ENCODE results near the gene TBCK. TPM values are rescaled to one million over a fixed set of nuclear protein-coding genes. Genes with fewer than 3 reads are reported as not detected.

Gene TBCK
- polyA plus RNA-seq, 1 experiment: 48.4 TPM

DNA sequence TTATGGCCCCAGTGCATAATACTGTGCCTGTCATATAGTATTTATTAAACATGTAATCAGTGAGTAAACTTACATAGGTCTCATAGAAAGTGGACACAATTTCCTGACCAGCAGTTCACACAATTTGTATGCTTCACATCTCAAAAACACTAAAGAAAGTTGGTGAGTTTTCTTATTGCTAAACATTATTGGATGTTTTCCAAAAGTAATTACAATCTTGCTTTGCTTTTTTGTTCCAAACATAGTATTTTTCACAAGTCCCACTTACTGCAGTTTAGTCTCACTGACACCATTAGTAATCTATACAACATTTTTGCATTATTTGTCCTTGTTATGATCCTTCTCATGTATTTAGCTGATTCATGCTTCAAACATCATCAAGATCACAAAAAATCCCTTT is 132.5 kb downstream of the TBCK start:
- H3K9me3 ChIP-seq (ENCODE audit: control insufficient read depth, insufficient read depth, low read length): no peaks in the 10 kb centered on the region
- ChIA-PET POLR2A (no interaction called here), CTCF (no interaction called here)
- TF ChIP-seq, protein P1, sequence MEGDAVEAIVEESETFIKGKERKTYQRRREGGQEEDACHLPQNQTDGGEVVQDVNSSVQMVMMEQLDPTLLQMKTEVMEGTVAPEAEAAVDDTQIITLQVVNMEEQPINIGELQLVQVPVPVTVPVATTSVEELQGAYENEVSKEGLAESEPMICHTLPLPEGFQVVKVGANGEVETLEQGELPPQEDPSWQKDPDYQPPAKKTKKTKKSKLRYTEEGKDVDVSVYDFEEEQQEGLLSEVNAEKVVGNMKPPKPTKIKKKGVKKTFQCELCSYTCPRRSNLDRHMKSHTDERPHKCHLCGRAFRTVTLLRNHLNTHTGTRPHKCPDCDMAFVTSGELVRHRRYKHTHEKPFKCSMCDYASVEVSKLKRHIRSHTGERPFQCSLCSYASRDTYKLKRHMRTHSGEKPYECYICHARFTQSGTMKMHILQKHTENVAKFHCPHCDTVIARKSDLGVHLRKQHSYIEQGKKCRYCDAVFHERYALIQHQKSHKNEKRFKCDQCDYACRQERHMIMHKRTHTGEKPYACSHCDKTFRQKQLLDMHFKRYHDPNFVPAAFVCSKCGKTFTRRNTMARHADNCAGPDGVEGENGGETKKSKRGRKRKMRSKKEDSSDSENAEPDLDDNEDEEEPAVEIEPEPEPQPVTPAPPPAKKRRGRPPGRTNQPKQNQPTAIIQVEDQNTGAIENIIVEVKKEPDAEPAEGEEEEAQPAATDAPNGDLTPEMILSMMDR (IDR thresholded peaks at IDR 0.05; ENCODE audit: low read depth, low read length): no peak
- DNase-seq (ENCODE audit: low read depth, low spot score): no peak
- H3K27ac ChIP-seq (ENCODE audit: low read depth, low read length): no peak overlapping the region
- no peak overlapping the region for H3K4me3 ChIP-seq (ENCODE audit: low read depth, low read length)
- H3K27me3 ChIP-seq (ENCODE audit: control insufficient read depth, insufficient read depth, low read length): no peaks in the 10 kb centered on the region

DNA sequence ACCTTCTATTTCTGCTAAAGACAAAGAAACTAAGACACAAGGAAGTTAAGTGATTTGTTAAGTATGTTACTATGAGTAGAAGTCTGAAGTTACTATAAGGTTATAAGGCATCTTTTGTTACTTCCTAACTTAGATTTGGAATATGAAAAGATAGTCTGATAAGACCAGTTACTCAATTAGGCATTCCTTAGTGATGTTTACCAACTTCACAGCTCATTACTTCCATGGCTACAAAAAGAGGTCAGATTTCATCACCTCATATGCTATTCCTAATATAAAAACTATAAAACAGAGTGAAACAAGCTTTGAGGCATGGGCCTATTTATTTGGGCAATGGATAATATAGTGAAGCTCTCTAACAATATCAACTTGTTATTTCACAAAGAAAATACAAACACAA is 143.1 kb downstream of the TBCK start:
- ChIA-PET POLR2A (no interaction called here), CTCF (no interaction called here)
- TF ChIP-seq, protein P1 (IDR thresholded peaks at IDR 0.05; ENCODE audit: low read depth, low read length): no peak
- Histone ChIP-seq H3K27me3 (ENCODE audit: control insufficient read depth, insufficient read depth, low read length) (no peaks in the 10 kb centered on the region), H3K4me3 (ENCODE audit: low read depth, low read length) (no peak overlapping the region), H3K9me3 (ENCODE audit: control insufficient read depth, insufficient read depth, low read length) (no peaks in the 10 kb centered on the region), H3K27ac (ENCODE audit: low read depth, low read length) (no peak overlapping the region)
- no peak for DNase-seq (ENCODE audit: low read depth, low spot score)

DNA sequence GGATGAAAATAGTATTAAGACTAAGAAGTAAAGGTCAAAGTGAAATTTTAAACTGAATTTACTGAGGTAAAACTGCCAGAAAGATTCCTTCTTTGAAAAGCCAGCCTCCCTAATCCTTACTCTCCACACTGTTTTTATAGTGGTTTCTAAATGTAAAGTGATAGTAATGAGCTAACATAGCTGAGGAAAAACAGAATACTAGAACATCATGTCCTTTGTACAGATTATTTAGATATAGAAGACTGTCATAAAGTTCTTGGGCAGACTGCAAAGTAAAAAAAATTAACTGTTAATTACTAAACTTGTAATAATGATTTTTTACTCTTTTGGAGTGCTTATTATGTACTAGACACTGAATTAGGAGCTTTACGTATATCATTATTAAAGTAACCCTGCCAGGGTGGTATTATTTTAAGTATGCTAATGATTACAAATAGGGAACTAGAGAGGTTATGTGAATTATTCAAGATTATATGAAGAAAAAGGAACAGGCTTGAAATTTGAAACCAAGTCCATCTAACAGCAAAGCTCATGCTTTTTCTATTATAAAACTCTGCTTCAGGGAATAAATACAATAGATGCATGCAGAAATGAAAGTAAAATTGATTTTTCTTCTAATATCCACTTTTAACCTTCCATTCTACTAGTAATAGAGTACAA is 150.5 kb downstream of the TBCK start:
- Histone ChIP-seq H3K4me3 (ENCODE audit: low read depth, low read length) (no peak overlapping the region), H3K27ac (ENCODE audit: low read depth, low read length) (no peak overlapping the region), H3K27me3 (ENCODE audit: control insufficient read depth, insufficient read depth, low read length) (no peaks in the 10 kb centered on the region), H3K9me3 (ENCODE audit: control insufficient read depth, insufficient read depth, low read length) (peaks cover 6% of the 10 kb centered on the region; the same call in 1 of the 2 replicates)
- ChIA-PET POLR2A (no interaction called here), CTCF (no interaction called here)
- TF ChIP-seq, protein P1 (IDR thresholded peaks at IDR 0.05; ENCODE audit: low read depth, low read length): no peak
- DNase-seq (ENCODE audit: low read depth, low spot score): no peak

DNA sequence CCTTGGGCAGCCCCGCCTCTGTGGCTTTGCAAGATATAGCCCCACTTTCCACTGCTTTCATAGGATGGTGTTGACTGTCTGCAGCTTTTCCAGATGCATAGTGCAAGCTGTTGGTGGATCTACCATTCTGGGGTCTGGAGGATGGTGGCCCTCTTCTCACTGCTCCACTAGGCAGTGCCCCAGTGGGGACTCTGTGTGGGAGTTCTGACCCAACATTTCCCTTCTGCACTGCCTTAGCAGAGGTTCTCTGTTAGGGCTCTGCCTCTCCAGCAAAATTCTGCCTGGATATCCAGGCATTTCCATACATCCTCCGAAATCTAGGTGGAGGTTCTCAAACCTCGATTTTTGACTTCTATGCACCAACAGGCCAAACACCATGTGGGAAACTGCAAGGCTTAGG is 153.7 kb downstream of the TBCK start:
- CTCF ChIA-PET: no interaction called here
- no peak for DNase-seq (ENCODE audit: low read depth, low spot score)

DNA sequence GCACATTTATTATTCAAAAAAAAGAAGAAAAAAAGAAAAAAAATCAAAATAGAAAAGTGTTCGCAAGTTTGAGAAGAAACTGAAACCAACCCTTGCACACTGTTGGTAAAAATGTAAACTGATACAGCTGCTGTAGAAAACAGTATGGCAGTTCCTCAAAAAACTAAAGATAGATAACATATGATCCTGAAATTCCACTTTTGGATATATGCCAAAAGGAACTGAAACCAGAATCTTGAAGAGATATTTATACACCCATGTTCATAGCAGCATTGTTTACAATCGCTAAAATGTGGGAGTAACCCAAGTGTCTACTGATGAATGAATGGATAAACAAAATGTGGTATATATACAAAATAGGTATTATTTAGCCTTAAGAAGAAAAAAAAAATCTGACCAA is 155.4 kb downstream of the TBCK start:
- Histone ChIP-seq H3K4me3 (ENCODE audit: low read depth, low read length) (no peak overlapping the region), H3K27ac (ENCODE audit: low read depth, low read length) (no peak overlapping the region), H3K9me3 (ENCODE audit: control insufficient read depth, insufficient read depth, low read length) (peaks cover 6% of the 10 kb centered on the region; the same call in 1 of the 2 replicates), H3K27me3 (ENCODE audit: control insufficient read depth, insufficient read depth, low read length) (no peaks in the 10 kb centered on the region)
- DNase-seq (ENCODE audit: low read depth, low spot score): no peak
- TF ChIP-seq, protein P1 (IDR thresholded peaks at IDR 0.05; ENCODE audit: low read depth, low read length): no peak
- ChIA-PET CTCF (no interaction called here), POLR2A (no interaction called here)

More for the DNA sequence above, 153.7 kb downstream of the TBCK start:
- POLR2A ChIA-PET: no interaction called here
- Histone ChIP-seq H3K4me3 (ENCODE audit: low read depth, low read length) (no peak overlapping the region), H3K27me3 (ENCODE audit: control insufficient read depth, insufficient read depth, low read length) (no peaks in the 10 kb centered on the region), H3K9me3 (ENCODE audit: control insufficient read depth, insufficient read depth, low read length) (peaks cover 6% of the 10 kb centered on the region; the same call in 1 of the 2 replicates), H3K27ac (ENCODE audit: low read depth, low read length) (no peak overlapping the region)
- TF ChIP-seq, protein P1 (IDR thresholded peaks at IDR 0.05; ENCODE audit: low read depth, low read length): no peak
